ENCODE data around the gene HSD17B3. TPM values are rescaled to one million over a fixed set of nuclear protein-coding genes. Genes with fewer than 3 reads are reported as not detected.
"Not testable (repeated sequence)": the region's sequence is repeated elsewhere in the genome, so short reads cannot be mapped to it uniquely, and the experiment has no call there.

Gene HSD17B3
- total RNA-seq, 2 experiments from 2014 or later, result 0.42 to 0.80 TPM

DNA sequence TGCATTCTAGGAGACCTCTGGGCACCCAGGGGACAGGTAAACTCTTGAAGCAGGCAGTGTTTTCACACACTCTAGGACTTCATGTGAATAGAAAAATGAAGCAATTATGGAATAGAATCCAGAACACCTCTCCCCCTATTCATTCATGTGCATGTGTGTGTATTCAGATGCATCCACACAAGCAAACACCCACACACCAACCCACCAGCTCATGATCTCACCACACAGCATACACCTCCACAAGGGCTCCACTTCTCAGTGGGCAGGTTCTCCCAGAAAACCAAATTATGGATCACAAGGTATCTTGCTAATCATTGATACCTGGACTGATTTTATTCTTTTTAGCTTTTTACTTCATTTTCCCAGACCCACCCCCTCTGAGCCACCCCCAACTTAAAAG, 21.2 kb upstream of the HSD17B3 start:
- H3K36me3 Mint-ChIP-seq (ENCODE audit: low read depth), result no peaks in the 10 kb centered on the region
- no peak for DNase-seq
- Histone ChIP-seq H3K27me3 (ENCODE audit: control insufficient read depth in 1 of 2, insufficient read depth in 2 of 2, low read length in 2 of 2) (no peaks in the 10 kb centered on the region), H3K4me1 (ENCODE audit: insufficient read depth, low read length) (no peaks in the 10 kb centered on the region), H3K9me3 (ENCODE audit: control insufficient read depth in 1 of 2, insufficient read depth in 1 of 2, low read length in 2 of 2) (no peaks in the 10 kb centered on the region), H3K36me3 (ENCODE audit: insufficient read depth, low read length) (peaks cover 3% of the 10 kb centered on the region), H3K4me3 (ENCODE audit: low read length) (no peak overlapping the region), H3K27ac (ENCODE audit: low read depth in 1 of 2, low read length in 2 of 2) (no peak overlapping the region)
- no peaks in the 10 kb centered on the region for H3K9me3 Mint-ChIP-seq
- no peak overlapping the region for H3K27ac Mint-ChIP-seq
- TF ChIP-seq CTCF (IDR thresholded peaks at IDR 0.05), result no peak
- no peak overlapping the region for H3K4me3 Mint-ChIP-seq
- POLR2A ChIA-PET, result no interaction called here
- CTCF ChIA-PET, result interaction anchor here (0.6 kb wide), 1 partner anchor 11 kb away, joined by 4 read pairs; no protein-coding TSS in a partner anchor
- no peaks in the 10 kb centered on the region for H3K27me3 Mint-ChIP-seq
- no peak for ATAC-seq (ENCODE audit: poor library complexity)
- intact Hi-C loops (cut with DNase I, micrococcal nuclease), result loop anchor here in 1 of 2 experiments (10.0 kb wide), 1 partner anchor 132 kb away; the partner anchor contains the start of gene HABP4
- H3K4me1 Mint-ChIP-seq (ENCODE audit: low read depth), result no peaks in the 10 kb centered on the region

- H3K4me3 Mint-ChIP-seq; H3K4me3 ChIP-seq (ENCODE audit: low read length); H3K4me1 ChIP-seq (ENCODE audit: insufficient read depth, low read length); ATAC-seq (ENCODE audit: poor library complexity); H3K27ac Mint-ChIP-seq; H3K36me3 Mint-ChIP-seq (ENCODE audit: low read depth); H3K27me3 Mint-ChIP-seq; POLR2A ChIA-PET; H3K36me3 ChIP-seq (ENCODE audit: insufficient read depth, low read length); H3K4me1 Mint-ChIP-seq (ENCODE audit: low read depth); H3K27ac ChIP-seq (ENCODE audit: low read depth in 1 of 2, low read length in 2 of 2); H3K9me3 Mint-ChIP-seq; H3K9me3 ChIP-seq (ENCODE audit: control insufficient read depth in 1 of 2, insufficient read depth in 1 of 2, low read length in 2 of 2); H3K27me3 ChIP-seq (ENCODE audit: control insufficient read depth in 1 of 2, insufficient read depth in 2 of 2, low read length in 2 of 2); DNase-seq: not testable (repeated sequence)
- CTCF ChIA-PET, result interaction anchor here (0.6 kb wide), 1 partner anchor 11 kb away, joined by 4 read pairs; no protein-coding TSS in a partner anchor
- intact Hi-C loops (cut with DNase I, micrococcal nuclease), result loop anchor here in 1 of 2 experiments (10.0 kb wide), 1 partner anchor 132 kb away; the partner anchor contains the start of gene HABP4
These were observed 20.8 kb upstream of the HSD17B3 start for GRCh38 chr9:96322736-96323135.

DNA sequence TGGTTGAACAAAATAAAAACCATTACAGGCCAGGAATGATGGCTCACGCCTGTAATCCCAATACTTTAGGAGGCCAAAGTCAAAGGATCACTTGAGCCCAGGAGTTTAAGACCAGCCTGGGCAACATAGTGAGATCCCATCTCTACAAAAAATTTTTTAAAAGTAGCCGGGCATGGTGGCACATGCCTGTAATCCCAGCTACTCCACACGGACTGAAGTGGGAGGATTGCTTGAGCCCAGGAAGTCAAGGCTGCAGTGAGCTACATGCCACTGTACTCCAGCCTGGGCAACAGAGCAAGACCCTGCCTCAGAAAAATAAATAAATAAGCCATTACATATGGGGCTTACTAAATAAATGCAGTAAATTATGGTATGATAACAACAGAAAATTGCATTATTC, 20.2 kb upstream of the HSD17B3 start:
- H3K36me3 ChIP-seq (ENCODE audit: insufficient read depth, low read length); H3K4me3 Mint-ChIP-seq; H3K36me3 Mint-ChIP-seq (ENCODE audit: low read depth); H3K9me3 Mint-ChIP-seq; H3K4me1 Mint-ChIP-seq (ENCODE audit: low read depth); H3K4me3 ChIP-seq (ENCODE audit: low read length); H3K27ac Mint-ChIP-seq; H3K27ac ChIP-seq (ENCODE audit: low read depth in 1 of 2, low read length in 2 of 2); ATAC-seq (ENCODE audit: poor library complexity); POLR2A ChIA-PET; H3K27me3 ChIP-seq (ENCODE audit: control insufficient read depth in 1 of 2, insufficient read depth in 2 of 2, low read length in 2 of 2); CTCF ChIA-PET; DNase-seq; H3K9me3 ChIP-seq (ENCODE audit: control insufficient read depth in 1 of 2, insufficient read depth in 1 of 2, low read length in 2 of 2); H3K4me1 ChIP-seq (ENCODE audit: insufficient read depth, low read length); H3K27me3 Mint-ChIP-seq: not testable (repeated sequence)
- intact Hi-C loops (cut with DNase I, micrococcal nuclease), result loop anchor here in 1 of 2 experiments (10.0 kb wide), 1 partner anchor 133 kb away; the partner anchor contains the start of gene HABP4

DNA sequence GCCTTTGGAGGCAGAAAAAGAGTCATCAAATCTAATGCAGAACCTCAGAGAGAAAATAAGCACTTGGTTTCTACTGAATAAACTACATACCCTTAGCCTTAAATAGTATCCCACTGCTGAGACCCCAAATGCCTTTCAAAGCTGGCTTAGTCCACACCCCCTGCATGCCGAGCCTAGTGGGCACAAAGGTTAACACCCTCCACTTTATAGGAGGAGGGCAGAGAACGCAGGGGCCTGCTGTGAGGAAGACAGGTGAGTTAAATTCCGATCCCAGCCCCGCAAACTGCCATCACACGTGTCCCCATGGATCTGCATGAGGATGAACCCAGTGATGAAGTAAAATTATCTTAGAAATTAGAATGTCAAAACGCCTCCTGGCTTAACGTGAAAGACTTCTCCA, 19.5 kb upstream of the HSD17B3 start:
- TF ChIP-seq CTCF (IDR thresholded peaks at IDR 0.05), result no peak
- Histone ChIP-seq H3K4me3 (ENCODE audit: low read length) (no peak overlapping the region), H3K36me3 (ENCODE audit: insufficient read depth, low read length) (peaks cover 3% of the 10 kb centered on the region), H3K27me3 (ENCODE audit: control insufficient read depth in 1 of 2, insufficient read depth in 2 of 2, low read length in 2 of 2) (no peaks in the 10 kb centered on the region), H3K9me3 (ENCODE audit: control insufficient read depth in 1 of 2, insufficient read depth in 1 of 2, low read length in 2 of 2) (no peaks in the 10 kb centered on the region), H3K27ac (ENCODE audit: low read depth in 1 of 2, low read length in 2 of 2) (no peak overlapping the region), H3K4me1 (ENCODE audit: insufficient read depth, low read length) (no peaks in the 10 kb centered on the region)
- CTCF ChIA-PET, result no interaction called here
- no peak overlapping the region for H3K4me3 Mint-ChIP-seq
- no peak for DNase-seq
- H3K4me1 Mint-ChIP-seq (ENCODE audit: low read depth), result no peaks in the 10 kb centered on the region
- intact Hi-C loops (cut with DNase I, micrococcal nuclease), result loop anchor here in 1 of 2 experiments (10.0 kb wide), 1 partner anchor 133 kb away; the partner anchor contains the start of gene HABP4
- peaks cover 4% of the 10 kb centered on the region for H3K27me3 Mint-ChIP-seq
- POLR2A ChIA-PET, result interaction anchor here (0.6 kb wide), 1 partner anchor 130 kb away, joined by 3 read pairs; no protein-coding TSS in a partner anchor
- no peaks in the 10 kb centered on the region for H3K9me3 Mint-ChIP-seq
- peaks cover 4% of the 10 kb centered on the region for H3K36me3 Mint-ChIP-seq (ENCODE audit: low read depth)
- no peak for ATAC-seq (ENCODE audit: poor library complexity)
- H3K27ac Mint-ChIP-seq, result no peak overlapping the region
